Amniotic stem cell (primary cell): ENCODE data around the gene TM2D1.
"Not testable (repeated sequence)": the region's sequence is repeated elsewhere in the genome, so short reads cannot be mapped to it uniquely, and the experiment has no call there.

Source experiments
- DNase-seq: peaks from one replicate; lab custom pipeline; 2025; lab: John Stamatoyannopoulos, UW

The TM2D1 gene

GRCh38 chr1:61724813-61725694, at the start of gene TM2D1:
Gene TM2D1 (minus strand): TSS chr1:61725141. CDS start chr1:61725120, 21 bp downstream.
- peak; percentile 79 for DNase-seq

GRCh38 chr1:61770131-61770530, 45.2 kb upstream of the TM2D1 start:
- DNase-seq: no peak

GRCh38 chr1:61757950-61758349, 33.0 kb upstream of the TM2D1 start:
- DNase-seq: no peak

GRCh38 chr1:61756773-61757172, 31.8 kb upstream of the TM2D1 start:
- DNase-seq: no peak

GRCh38 chr1:61754545-61754944, 29.6 kb upstream of the TM2D1 start:
- no peak for DNase-seq

GRCh38 chr1:61753998-61754508, 29.1 kb upstream of the TM2D1 start:
- no peak for DNase-seq

- DNase-seq: no peak
These were observed 28.0 kb upstream of the TM2D1 start for GRCh38 chr1:61752921-61753389.

- DNase-seq: no peak
These were observed 24.6 kb upstream of the TM2D1 start for GRCh38 chr1:61749574-61749973.

GRCh38 chr1:61748566-61748965, 23.6 kb upstream of the TM2D1 start:
- no peak for DNase-seq

GRCh38 chr1:61746813-61747212, 21.9 kb upstream of the TM2D1 start:
- DNase-seq: no peak

GRCh38 chr1:61743716-61744580, 19.0 kb upstream of the TM2D1 start:
- no peak for DNase-seq

- no peak for DNase-seq
These were observed 18.4 kb upstream of the TM2D1 start for GRCh38 chr1:61743431-61743705.

GRCh38 chr1:61742620-61743430, 17.9 kb upstream of the TM2D1 start:
- no peak for DNase-seq

GRCh38 chr1:61741711-61742619, 17.0 kb upstream of the TM2D1 start, which contains the start of gene PATJ:
Gene PATJ (plus strand): TSS chr1:61742480. CDS start chr1:61762893, 20,413 bp downstream.
- DNase-seq: no peak

GRCh38 chr1:61740751-61741700, 16.1 kb upstream of the TM2D1 start:
- no peak for DNase-seq

- DNase-seq: no peak
These were observed 7.8 kb upstream of the TM2D1 start for GRCh38 chr1:61732726-61733125.

- DNase-seq: not testable (repeated sequence)
These were observed 5.7 kb upstream of the TM2D1 start for GRCh38 chr1:61730679-61731078.

- DNase-seq: no peak
These were observed 2.6 kb upstream of the TM2D1 start for GRCh38 chr1:61727544-61727943.

GRCh38 chr1:61724506-61724812, 482 bp downstream of the TM2D1 start:
- DNase-seq: no peak
